Fibroblast of lung (primary cell): ENCODE results near the gene CCDC102B. TPM values are rescaled to one million over a fixed set of nuclear protein-coding genes. Genes with fewer than 3 reads are reported as not detected.

Experiments used
- DNase-seq, 2 donors: peaks; one replicate each; pipeline versions ENCODE4 v3.0.0 to v3.0.0-alpha.2; 2010; ENCODE audit warnings: low read depth in 2 of 2
- H2AFZ ChIP-seq: 2 replicates; pipeline ENCODE4 v1.5.1; 2012; ENCODE audit warnings: low read length, control low read depth, inconsistent platforms
- H3K27ac ChIP-seq: 2 replicates; pipeline ENCODE4 v1.5.1; 2011; ENCODE audit warnings: low read length, control low read depth; ENCODE audit not compliant: insufficient read depth
- H3K27me3 ChIP-seq: 2 replicates; pipeline ENCODE4 v1.5.1; 2011; ENCODE audit warnings: mild to moderate bottlenecking, low read length; ENCODE audit not compliant: control insufficient read depth, insufficient read depth
- H3K36me3 ChIP-seq: 2 replicates; pipeline ENCODE4 v1.5.1; 2011; ENCODE audit warnings: low read length; ENCODE audit not compliant: control insufficient read depth, insufficient read depth
- H3K4me1 ChIP-seq: 2 replicates; pipeline ENCODE4 v1.5.1; 2011; ENCODE audit warnings: low read length; ENCODE audit not compliant: control insufficient read depth, insufficient read depth; ENCODE audit errors: extremely low read depth
- H3K4me2 ChIP-seq: 2 replicates; pipeline ENCODE4 v1.5.1; 2011; ENCODE audit warnings: low read length, control low read depth; ENCODE audit not compliant: insufficient read depth; ENCODE audit errors: extremely low read depth
- H3K4me3 ChIP-seq, 4 experiments: fragments of 200-600 bp in 1 of 4; sonication (generic) in 1 of 4; replicated peaks in 1 of 4; 2 replicates each; pipeline ENCODE4 v1.5.1; 2011 to 2016; ENCODE audit warnings: low read length in 4 of 4, low read depth in 3 of 4, mild to moderate bottlenecking in 3 of 4, control low read depth in 2 of 4, inconsistent platforms in 1 of 4, mixed read lengths in 1 of 4; ENCODE audit not compliant: insufficient read depth in 1 of 4; ENCODE audit errors: control extremely low read depth in 1 of 4
- H3K79me2 ChIP-seq: 2 replicates; pipeline ENCODE4 v1.5.1; 2012; ENCODE audit warnings: mild to moderate bottlenecking, low read length, inconsistent platforms; ENCODE audit not compliant: control insufficient read depth, insufficient read depth
- H3K9ac ChIP-seq: 2 replicates; pipeline ENCODE4 v1.5.1; 2011; ENCODE audit warnings: mild to moderate bottlenecking, low read length, control low read depth; ENCODE audit not compliant: insufficient read depth
- H3K9me3 ChIP-seq: 2 replicates; pipeline ENCODE4 v1.5.1; 2012; ENCODE audit warnings: low read depth, low read length; ENCODE audit not compliant: control insufficient read depth, insufficient read depth
- H4K20me1 ChIP-seq: 2 replicates; pipeline ENCODE4 v1.5.1; 2011; ENCODE audit warnings: low read length; ENCODE audit not compliant: control insufficient read depth, insufficient read depth; ENCODE audit errors: extremely low read depth
- EZH2 ChIP-seq: IDR thresholded peaks from 2 replicates; pipeline ENCODE4 v1.5.1; 2012; ENCODE audit warnings: low read length, control low read depth, mild to moderate bottlenecking; ENCODE audit errors: missing control alignments
- polyA plus RNA-seq, 2 donors: library from polyadenylated mRNA; depleted of rRNA in 1 of 2; stranded (reverse) in 1 of 2; unstranded in 1 of 2; fragments of >200 nt; gene quantifications; 2 replicates each; pipeline ENCODE4 v1.2.1, GENCODE V29; 2011 to 2012; ENCODE audit warnings: missing spikeins in 1 of 2
- total RNA-seq: library from RNA; depleted of rRNA; stranded (reverse); fragments of >200 nt; gene quantifications from 2 replicates; pipeline ENCODE4 v1.2.1, GENCODE V29; 2014
- TF ChIP-seq, protein P1 (sequence below), 2 donors: IDR thresholded peaks in 1 of 2; conservative IDR thresholded peaks in 1 of 2; 1 replicate in 1 of 2; 2 replicates in 1 of 2; pipeline ENCODE4 v1.5.1; 2011 to 2012; ENCODE audit warnings: low read length in 2 of 2, control low read depth in 1 of 2, inconsistent platforms in 1 of 2, low read depth in 1 of 2, mild to moderate bottlenecking in 1 of 2

CCDC102B gene
- total and polyA plus RNA-seq, 2 donors (not counting 1 experiment from before 2014, with no cell fraction given) = 33.7 to 35.3 TPM

DNA sequence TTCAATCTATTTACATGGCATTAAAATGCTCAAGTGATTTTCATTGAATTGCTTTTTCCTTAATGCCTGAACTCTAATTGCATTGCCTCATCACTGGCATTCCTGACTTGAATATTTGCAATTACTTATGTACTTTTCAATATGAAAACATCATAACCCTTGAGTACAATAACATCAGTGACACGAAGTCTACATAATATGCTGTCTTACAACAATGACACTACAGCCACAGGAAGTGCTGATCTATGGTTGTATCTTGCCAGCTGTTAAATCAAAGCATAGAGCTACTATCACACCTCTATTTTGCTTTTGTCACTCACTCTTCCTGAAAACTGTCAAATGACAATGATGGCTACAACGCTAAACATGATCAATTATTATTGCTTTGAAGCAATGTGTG, 156.9 kb downstream of the CCDC102B start:
- Histone ChIP-seq H3K9me3 (no peaks in the 10 kb centered on the region), H3K27ac (no peak overlapping the region), H2AFZ (no peak overlapping the region), H4K20me1 (no peaks in the 10 kb centered on the region), H3K4me1 (no peaks in the 10 kb centered on the region), H3K4me2 (no peak overlapping the region), H3K27me3 (no peaks in the 10 kb centered on the region), H3K79me2 (no peaks in the 10 kb centered on the region), H3K9ac (no peak overlapping the region), H3K36me3 (no peaks in the 10 kb centered on the region), H3K4me3 (no peak overlapping the region)
- no peak for TF ChIP-seq EZH2
- TF ChIP-seq, protein P1, sequence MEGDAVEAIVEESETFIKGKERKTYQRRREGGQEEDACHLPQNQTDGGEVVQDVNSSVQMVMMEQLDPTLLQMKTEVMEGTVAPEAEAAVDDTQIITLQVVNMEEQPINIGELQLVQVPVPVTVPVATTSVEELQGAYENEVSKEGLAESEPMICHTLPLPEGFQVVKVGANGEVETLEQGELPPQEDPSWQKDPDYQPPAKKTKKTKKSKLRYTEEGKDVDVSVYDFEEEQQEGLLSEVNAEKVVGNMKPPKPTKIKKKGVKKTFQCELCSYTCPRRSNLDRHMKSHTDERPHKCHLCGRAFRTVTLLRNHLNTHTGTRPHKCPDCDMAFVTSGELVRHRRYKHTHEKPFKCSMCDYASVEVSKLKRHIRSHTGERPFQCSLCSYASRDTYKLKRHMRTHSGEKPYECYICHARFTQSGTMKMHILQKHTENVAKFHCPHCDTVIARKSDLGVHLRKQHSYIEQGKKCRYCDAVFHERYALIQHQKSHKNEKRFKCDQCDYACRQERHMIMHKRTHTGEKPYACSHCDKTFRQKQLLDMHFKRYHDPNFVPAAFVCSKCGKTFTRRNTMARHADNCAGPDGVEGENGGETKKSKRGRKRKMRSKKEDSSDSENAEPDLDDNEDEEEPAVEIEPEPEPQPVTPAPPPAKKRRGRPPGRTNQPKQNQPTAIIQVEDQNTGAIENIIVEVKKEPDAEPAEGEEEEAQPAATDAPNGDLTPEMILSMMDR (conservative IDR thresholded peaks at IDR 0.05 in 1 of 2, IDR thresholded peaks at IDR 0.05 in 1 of 2; ENCODE audit: low read depth in 1 of 2, low read length in 2 of 2) = no peak
- DNase-seq = no peak

DNA sequence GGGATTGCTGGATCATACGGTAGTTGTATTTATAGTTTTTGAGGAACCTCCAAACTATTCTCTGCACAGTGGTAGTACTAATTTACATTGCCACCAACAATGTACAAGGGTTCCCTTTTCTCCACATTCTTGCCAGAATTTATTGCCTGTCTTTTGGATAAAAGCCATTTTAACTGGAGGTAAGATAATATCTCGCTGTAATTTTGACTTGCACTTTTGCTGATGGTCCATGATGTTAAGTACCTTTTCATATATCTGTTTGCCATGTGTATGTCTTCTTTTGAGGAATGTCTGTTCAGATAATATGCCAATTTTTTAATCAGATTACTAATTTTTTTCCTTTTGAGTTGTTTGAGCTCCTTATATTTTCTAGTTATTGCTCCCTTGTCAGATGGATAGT, 158.8 kb downstream of the CCDC102B start:
- H3K36me3 ChIP-seq = no peaks in the 10 kb centered on the region

DNA sequence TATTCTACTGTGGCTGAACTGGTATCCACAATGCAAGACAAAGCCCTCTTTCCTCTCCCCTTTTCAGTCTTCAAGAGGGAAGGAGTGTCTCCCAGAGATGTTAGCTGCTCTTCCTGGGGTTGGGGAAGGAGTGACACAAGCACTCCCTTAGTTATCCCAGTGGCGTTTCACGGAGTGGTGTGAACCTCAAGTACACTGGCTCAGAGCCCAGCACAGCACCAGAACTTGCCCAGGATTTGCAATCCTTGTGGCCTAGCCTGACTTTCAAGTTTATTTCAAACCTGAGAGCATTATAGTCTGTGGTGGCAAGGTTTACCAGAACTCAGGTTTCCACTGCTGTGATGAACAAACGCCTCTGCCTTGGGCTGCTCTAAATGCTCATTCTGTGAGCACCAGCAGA, 162.5 kb downstream of the CCDC102B start:
- Histone ChIP-seq H3K36me3 (no peaks in the 10 kb centered on the region), H3K9ac (no peak overlapping the region), H4K20me1 (no peaks in the 10 kb centered on the region), H3K4me2 (no peak overlapping the region), H3K79me2 (no peaks in the 10 kb centered on the region), H3K27ac (no peak overlapping the region), H3K4me3 (no peak overlapping the region), H3K27me3 (no peaks in the 10 kb centered on the region), H3K9me3 (no peaks in the 10 kb centered on the region), H2AFZ (no peak overlapping the region), H3K4me1 (no peaks in the 10 kb centered on the region)
- DNase-seq = peak; percentile 11 to 22
- no peak for TF ChIP-seq EZH2
- TF ChIP-seq, protein P1 (conservative IDR thresholded peaks at IDR 0.05 in 1 of 2, IDR thresholded peaks at IDR 0.05 in 1 of 2; ENCODE audit: low read depth in 1 of 2, low read length in 2 of 2) = no peak

More for the DNA sequence above, 158.8 kb downstream of the CCDC102B start:
- no peak overlapping the region for H3K4me3 ChIP-seq
- H3K9me3 ChIP-seq = no peaks in the 10 kb centered on the region
- H3K79me2 ChIP-seq = no peaks in the 10 kb centered on the region
- TF ChIP-seq, protein P1 (conservative IDR thresholded peaks at IDR 0.05 in 1 of 2, IDR thresholded peaks at IDR 0.05 in 1 of 2; ENCODE audit: low read depth in 1 of 2, low read length in 2 of 2) = no peak
- H3K27ac ChIP-seq = no peak overlapping the region
- no peak overlapping the region for H2AFZ ChIP-seq
- H3K27me3 ChIP-seq = no peaks in the 10 kb centered on the region
- no peak overlapping the region for H3K4me2 ChIP-seq
- H4K20me1 ChIP-seq = no peaks in the 10 kb centered on the region
- H3K4me1 ChIP-seq = no peaks in the 10 kb centered on the region
- H3K9ac ChIP-seq = no peak overlapping the region
- DNase-seq = no peak
